Breast epithelium (tissue), 4 donors: ENCODE results near the gene COL4A2. TPM values are rescaled to one million over a fixed set of nuclear protein-coding genes. Genes with fewer than 3 reads are reported as not detected.

Experiments used
- DNase-seq, 2 donors: peaks; one replicate each; pipeline ENCODE4 v3.0.0-alpha.2; 2019; ENCODE audit warnings: low spot score in 2 of 2
- H3K27ac ChIP-seq, 2 donors: fragments of 200-600 bp; sonication (generic) in 1 of 2; one replicate each; pipeline ENCODE4 v1.5.1; 2016 to 2019; ENCODE audit warnings: mild to moderate bottlenecking in 1 of 2
- H3K27me3 ChIP-seq, 2 donors: fragments of 200-600 bp; sonication (generic) in 1 of 2; one replicate each; pipeline versions ENCODE4 v1.5.1 to v1.6.0; 2017 to 2019; ENCODE audit warnings: control low read depth in 1 of 2, mild to moderate bottlenecking in 1 of 2
- H3K36me3 ChIP-seq: fragments of 200-600 bp; one replicate; pipeline ENCODE4 v1.5.1; 2019
- H3K4me1 ChIP-seq, 2 donors: fragments of 200-600 bp; sonication (generic); one replicate each; pipeline ENCODE4 v1.5.1; 2016 to 2019; ENCODE audit warnings: control low read depth in 1 of 2
- H3K4me3 ChIP-seq, 3 donors: fragments of 200-600 bp; sonication (generic); 1 replicate in 2 of 3; 2 replicates in 1 of 3; pipeline ENCODE4 v1.5.1; 2016 to 2019; ENCODE audit warnings: mild to moderate bottlenecking in 3 of 3, moderate library complexity in 2 of 3
- H3K9me3 ChIP-seq, 2 donors: fragments of 200-600 bp; sonication (generic) in 1 of 2; one replicate each; pipeline ENCODE4 v1.5.1; 2016 to 2019; ENCODE audit warnings: control low read depth in 1 of 2
- POLR2A ChIP-seq: fragments of 450-650 bp; IDR thresholded peaks from one replicate; pipeline ENCODE4 v1.6.1; 2016; ENCODE audit warnings: antibody characterized with exemption, mild to moderate bottlenecking, moderate library complexity
- POLR2AphosphoS5 ChIP-seq, 3 donors: sonication (generic); formaldehyde crosslinking; IDR thresholded peaks; one replicate each; pipeline ENCODE4 v1.6.1; 2017; ENCODE audit warnings: antibody characterized with exemption in 3 of 3
- intact Hi-C: fragments of 100-400 bp; cut with DNase I; formaldehyde crosslinking; loops from one replicate; pipeline ENCODE4 v1.15.1; 2023; ENCODE audit warnings: low total_unique reads
- total RNA-seq, 3 donors: library from RNA; depleted of rRNA; stranded (reverse); fragments of >200 nt; gene quantifications; one replicate each; pipeline ENCODE4 v1.1.0, GENCODE V29; 2016
- TF ChIP-seq, protein P1 (sequence below), 3 donors: fragments of 450-650 bp; IDR thresholded peaks; one replicate each; pipeline ENCODE4 v1.5.1; 2016 to 2017; ENCODE audit warnings: antibody characterized with exemption in 3 of 3, mild to moderate bottlenecking in 3 of 3, moderate library complexity in 3 of 3

COL4A2 gene
- total RNA-seq, 3 donors from 2014 or later: 107 to 841 (median 307) TPM

GRCh38 chr13:110330491-110331011, 23.5 kb downstream of the COL4A2 start:
- H3K9me3 ChIP-seq: no peaks in the 10 kb centered on the region
- H3K4me3 ChIP-seq: peak overlapping the region in 2 of 3 donors; percentile 6 to 32
- intact Hi-C loops: no loop called here
- TF ChIP-seq POLR2A (no peak), POLR2AphosphoS5 (IDR thresholded peaks at IDR 0.05) (no peak)
- TF ChIP-seq, protein P1, sequence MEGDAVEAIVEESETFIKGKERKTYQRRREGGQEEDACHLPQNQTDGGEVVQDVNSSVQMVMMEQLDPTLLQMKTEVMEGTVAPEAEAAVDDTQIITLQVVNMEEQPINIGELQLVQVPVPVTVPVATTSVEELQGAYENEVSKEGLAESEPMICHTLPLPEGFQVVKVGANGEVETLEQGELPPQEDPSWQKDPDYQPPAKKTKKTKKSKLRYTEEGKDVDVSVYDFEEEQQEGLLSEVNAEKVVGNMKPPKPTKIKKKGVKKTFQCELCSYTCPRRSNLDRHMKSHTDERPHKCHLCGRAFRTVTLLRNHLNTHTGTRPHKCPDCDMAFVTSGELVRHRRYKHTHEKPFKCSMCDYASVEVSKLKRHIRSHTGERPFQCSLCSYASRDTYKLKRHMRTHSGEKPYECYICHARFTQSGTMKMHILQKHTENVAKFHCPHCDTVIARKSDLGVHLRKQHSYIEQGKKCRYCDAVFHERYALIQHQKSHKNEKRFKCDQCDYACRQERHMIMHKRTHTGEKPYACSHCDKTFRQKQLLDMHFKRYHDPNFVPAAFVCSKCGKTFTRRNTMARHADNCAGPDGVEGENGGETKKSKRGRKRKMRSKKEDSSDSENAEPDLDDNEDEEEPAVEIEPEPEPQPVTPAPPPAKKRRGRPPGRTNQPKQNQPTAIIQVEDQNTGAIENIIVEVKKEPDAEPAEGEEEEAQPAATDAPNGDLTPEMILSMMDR (IDR thresholded peaks at IDR 0.05): no peak
- DNase-seq: no peak
- H3K36me3 ChIP-seq: no peaks in the 10 kb centered on the region
- H3K27me3 ChIP-seq: no peaks in the 10 kb centered on the region
- no peaks in the 10 kb centered on the region for H3K4me1 ChIP-seq
- peak overlapping the region; percentile 21 to 82 for H3K27ac ChIP-seq

DNA sequence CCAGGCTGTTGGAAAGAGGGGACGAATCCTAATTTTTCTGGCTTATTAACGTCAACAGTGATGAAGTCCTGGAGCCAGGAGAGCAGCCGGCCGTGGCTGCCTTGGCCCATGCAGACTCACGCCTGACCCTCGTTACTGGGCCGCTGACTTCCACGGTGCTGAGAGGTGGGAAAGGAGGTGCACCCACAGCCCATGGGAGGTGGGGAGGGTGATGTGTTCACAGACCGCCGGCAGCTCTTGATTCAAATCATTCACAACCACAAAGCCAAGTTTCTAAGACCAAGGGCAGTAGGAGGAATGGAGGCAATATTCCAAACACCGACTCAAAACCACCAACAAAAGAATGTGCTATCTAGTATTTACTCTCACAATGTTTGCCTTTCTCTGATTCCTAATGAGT, 24.3 kb downstream of the COL4A2 start:
- DNase-seq: peak in 1 of 2 donors; percentile 14
- intact Hi-C loops: no loop called here
- TF ChIP-seq, protein P1 (IDR thresholded peaks at IDR 0.05): no peak
- TF ChIP-seq POLR2AphosphoS5 (IDR thresholded peaks at IDR 0.05) (no peak), POLR2A (no peak)
- H3K27ac ChIP-seq: peak overlapping the region; percentile 21 to 38
- H3K36me3 ChIP-seq: no peaks in the 10 kb centered on the region
- H3K9me3 ChIP-seq: no peaks in the 10 kb centered on the region
- H3K4me3 ChIP-seq: peak overlapping the region in 1 of 3 donors; percentile 28
- no peaks in the 10 kb centered on the region for H3K4me1 ChIP-seq
- no peaks in the 10 kb centered on the region for H3K27me3 ChIP-seq

- Histone ChIP-seq H3K4me3 (no peak overlapping the region), H3K27me3 (no peaks in the 10 kb centered on the region), H3K36me3 (no peaks in the 10 kb centered on the region), H3K9me3 (no peaks in the 10 kb centered on the region), H3K27ac (no peak overlapping the region), H3K4me1 (peaks cover 4% of the 10 kb centered on the region in 2 donors)
- intact Hi-C loops: no loop called here
- DNase-seq: no peak
- TF ChIP-seq, protein P1 (IDR thresholded peaks at IDR 0.05): no peak
- no peak for TF ChIP-seq POLR2AphosphoS5 (IDR thresholded peaks at IDR 0.05)
- no peak for TF ChIP-seq POLR2A
These were observed 25.7 kb downstream of the COL4A2 start for GRCh38 chr13:110332750-110333149.

DNA sequence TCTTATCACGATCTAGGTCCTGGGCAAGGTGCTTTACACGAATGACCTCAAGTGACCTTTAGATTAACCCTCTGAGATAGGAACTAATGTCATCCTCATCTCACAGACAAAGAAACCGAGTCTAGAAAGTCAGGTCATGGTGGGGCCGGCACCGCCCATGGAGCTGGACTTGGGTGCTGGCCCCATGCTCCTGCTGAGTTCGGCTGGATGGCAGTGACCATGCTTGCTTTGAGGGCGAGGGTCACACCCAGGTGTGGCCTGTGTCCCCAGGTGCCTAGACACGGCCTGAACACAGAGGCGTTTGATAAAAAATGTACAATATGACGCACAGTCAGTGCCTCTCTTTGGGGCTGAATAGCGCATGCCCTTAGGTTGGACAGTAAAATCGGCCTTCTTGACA, 26.8 kb downstream of the COL4A2 start:
- Histone ChIP-seq H3K4me3 (no peak overlapping the region), H3K4me1 (peaks cover 4 to 10% of the 10 kb centered on the region in 2 donors), H3K27ac (peak overlapping the region in 1 of 2 donors; percentile 21), H3K27me3 (no peaks in the 10 kb centered on the region), H3K9me3 (no peaks in the 10 kb centered on the region), H3K36me3 (no peaks in the 10 kb centered on the region)
- TF ChIP-seq POLR2AphosphoS5 (IDR thresholded peaks at IDR 0.05) (no peak), POLR2A (no peak)
- TF ChIP-seq, protein P1 (IDR thresholded peaks at IDR 0.05): no peak
- no peak for DNase-seq
- intact Hi-C loops: no loop called here

- Histone ChIP-seq H3K9me3 (no peaks in the 10 kb centered on the region), H3K36me3 (no peaks in the 10 kb centered on the region), H3K27ac (peak overlapping the region in 1 of 2 donors; percentile 21), H3K4me1 (peaks cover 4 to 10% of the 10 kb centered on the region in 2 donors), H3K4me3 (no peak overlapping the region), H3K27me3 (no peaks in the 10 kb centered on the region)
- no peak for DNase-seq
- TF ChIP-seq, protein P1 (IDR thresholded peaks at IDR 0.05): no peak
- intact Hi-C loops: no loop called here
These were observed 27.2 kb downstream of the COL4A2 start for GRCh38 chr13:110334256-110334655.
